PC-3 (cell line): ENCODE data around the gene HDAC8. TPM values are rescaled to one million over a fixed set of nuclear protein-coding genes. Genes with fewer than 3 reads are reported as not detected.

ENCODE experiments used
- ATAC-seq: fragments of 200-7000 bp; cut with Tn5 transposase; 2 replicates; pipeline ENCODE4 v1.9.1; 2020; ENCODE audit warnings: mild to moderate bottlenecking, moderate library complexity
- BruUV-seq: library from RNA; stranded (reverse); fragments of 400-500 nt; replicated peaks from 2 replicates; lab custom pipeline; 2021; lab: Mats Ljungman, UMichigan
- CTCF ChIA-PET: fragments of 300-600 bp; sonication (Branson Sonifier 250); formaldehyde crosslinking; loops from one replicate; lab custom pipeline; 2022; ENCODE audit warnings: antibody characterized with exemption; lab: Charles Lee
- POLR2A ChIA-PET: fragments of 300-600 bp; sonication (Branson Sonifier 250); formaldehyde crosslinking; loops from one replicate; lab custom pipeline; 2022; ENCODE audit warnings: antibody characterized with exemption; ENCODE audit not compliant: unreplicated experiment; lab: Charles Lee
- DNase-seq: peaks from one replicate; pipeline ENCODE4 v3.0.0-alpha.2; 2015
- H2AFZ ChIP-seq: fragments of 300-600 bp; sonication (generic); 2 replicates; pipeline ENCODE4 v1.6.0; 2016; ENCODE audit warnings: antibody characterized with exemption, low read length
- H3F3A ChIP-seq: fragments of 300-600 bp; sonication (generic); one replicate; pipeline ENCODE4 v1.6.0; 2017; ENCODE audit warnings: antibody characterized with exemption, low read length, control low read depth, mild to moderate bottlenecking; ENCODE audit not compliant: unreplicated experiment
- H3K27ac ChIP-seq: fragments of 300-600 bp; sonication (generic); 2 replicates; pipeline ENCODE4 v1.5.1; 2016; ENCODE audit warnings: mild to moderate bottlenecking, low read length
- H3K27me3 ChIP-seq: fragments of 300-600 bp; sonication (generic); 2 replicates; pipeline ENCODE4 v1.6.1; 2016; ENCODE audit warnings: low read length, mixed read lengths
- H3K36me3 ChIP-seq: fragments of 300-600 bp; sonication (generic); 2 replicates; pipeline ENCODE4 v1.6.1; 2016; ENCODE audit warnings: low read depth, mixed run types, low read length, mixed read lengths
- H3K4me1 ChIP-seq: fragments of 300-600 bp; sonication (generic); 2 replicates; pipeline ENCODE4 v1.5.1; 2016; ENCODE audit warnings: low read length; ENCODE audit not compliant: insufficient read depth
- H3K4me2 ChIP-seq: fragments of 300-600 bp; sonication (generic); 2 replicates; pipeline ENCODE4 v1.6.0; 2016; ENCODE audit warnings: low read length
- H3K4me3 ChIP-seq: fragments of 300-600 bp; sonication (generic); 2 replicates; pipeline ENCODE4 v1.5.1; 2016; ENCODE audit warnings: mild to moderate bottlenecking, low read length, mixed read lengths
- H3K79me2 ChIP-seq: fragments of 300-600 bp; sonication (generic); 2 replicates; pipeline ENCODE4 v1.6.1; 2017; ENCODE audit warnings: low read length, mixed read lengths
- H3K9ac ChIP-seq: fragments of 300-600 bp; sonication (generic); 2 replicates; pipeline ENCODE4 v1.6.0; 2016; ENCODE audit warnings: mild to moderate bottlenecking, low read length
- H3K9me2 ChIP-seq: fragments of 300-600 bp; sonication (generic); replicated peaks from 2 replicates; pipeline ENCODE4 v1.6.1; 2016; ENCODE audit warnings: mixed run types, low read length, mixed read lengths
- H3K9me3 ChIP-seq: fragments of 300-600 bp; sonication (generic); 2 replicates; pipeline ENCODE4 v1.6.1; 2016; ENCODE audit warnings: low read length, mixed read lengths
- H4K20me1 ChIP-seq: fragments of 300-600 bp; sonication (generic); 2 replicates; pipeline ENCODE4 v1.6.1; 2016; ENCODE audit warnings: low read length, mixed read lengths
- EZH2 ChIP-seq: fragments of 300-600 bp; sonication (generic); IDR thresholded peaks from one replicate; pipeline ENCODE4 v1.6.1; 2017; ENCODE audit warnings: antibody characterized with exemption, mild to moderate bottlenecking, low read length; ENCODE audit not compliant: unreplicated experiment
- EZH2phosphoT487 ChIP-seq: fragments of 300-600 bp; sonication (generic); IDR thresholded peaks from 2 replicates; pipeline ENCODE4 v1.6.1; 2018; ENCODE audit warnings: mild to moderate bottlenecking, antibody characterized with exemption, low read length, borderline replicate concordance
- intact Hi-C: fragments of 100-400 bp; cut with micrococcal nuclease; formaldehyde crosslinking; loops from 2 replicates; pipeline ENCODE4 v1.9.0; 2023
- total RNA-seq: library from RNA; depleted of rRNA; stranded (reverse); fragments of >200 nt; gene quantifications from 2 replicates; pipeline ENCODE4 v1.2.3, GENCODE V29; 2014
- TF ChIP-seq, protein P1 (sequence below): fragments of 300-600 bp; sonication (generic); conservative IDR thresholded peaks from 2 replicates; pipeline ENCODE4 v1.5.1; 2017; ENCODE audit warnings: antibody characterized with exemption, low read depth, mild to moderate bottlenecking, low read length

HDAC8 gene
- total RNA-seq, 1 experiment from 2014 or later, result 40.5 TPM

DNA sequence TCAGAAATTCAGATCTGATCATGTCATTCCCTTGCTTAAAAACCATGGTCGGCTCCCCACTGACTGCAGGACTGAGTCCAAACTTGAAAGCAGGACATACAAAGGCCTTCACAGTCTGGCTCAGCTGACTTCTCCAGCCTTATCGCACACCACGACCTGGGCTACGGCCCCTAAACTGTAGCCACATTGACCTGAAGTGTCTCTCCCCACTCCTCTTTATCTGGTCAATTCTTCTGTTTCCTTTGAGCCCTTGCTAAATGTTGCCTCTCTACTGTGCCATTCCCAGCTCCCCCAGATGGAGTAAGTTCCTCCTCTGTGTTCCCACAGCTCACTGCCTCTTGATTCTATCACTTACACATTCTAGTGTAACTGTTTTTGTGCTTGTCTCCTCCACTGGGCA lies 206.5 kb downstream of the HDAC8 start:
- ATAC-seq (no peak), DNase-seq (no peak)
- no peak overlapping the region for H3K9ac ChIP-seq
- H3K4me2 ChIP-seq, result no peak overlapping the region
- POLR2A ChIA-PET, result no interaction called here
- no peaks in the 10 kb centered on the region for H3K36me3 ChIP-seq
- no peak overlapping the region for H2AFZ ChIP-seq
- H3K9me3 ChIP-seq, result no peaks in the 10 kb centered on the region
- BruUV-seq, result no TSS peak
- no peaks in the 10 kb centered on the region for H3K79me2 ChIP-seq
- no peak overlapping the region for H3K27ac ChIP-seq
- H3K4me1 ChIP-seq, result no peaks in the 10 kb centered on the region
- TF ChIP-seq, protein P1, sequence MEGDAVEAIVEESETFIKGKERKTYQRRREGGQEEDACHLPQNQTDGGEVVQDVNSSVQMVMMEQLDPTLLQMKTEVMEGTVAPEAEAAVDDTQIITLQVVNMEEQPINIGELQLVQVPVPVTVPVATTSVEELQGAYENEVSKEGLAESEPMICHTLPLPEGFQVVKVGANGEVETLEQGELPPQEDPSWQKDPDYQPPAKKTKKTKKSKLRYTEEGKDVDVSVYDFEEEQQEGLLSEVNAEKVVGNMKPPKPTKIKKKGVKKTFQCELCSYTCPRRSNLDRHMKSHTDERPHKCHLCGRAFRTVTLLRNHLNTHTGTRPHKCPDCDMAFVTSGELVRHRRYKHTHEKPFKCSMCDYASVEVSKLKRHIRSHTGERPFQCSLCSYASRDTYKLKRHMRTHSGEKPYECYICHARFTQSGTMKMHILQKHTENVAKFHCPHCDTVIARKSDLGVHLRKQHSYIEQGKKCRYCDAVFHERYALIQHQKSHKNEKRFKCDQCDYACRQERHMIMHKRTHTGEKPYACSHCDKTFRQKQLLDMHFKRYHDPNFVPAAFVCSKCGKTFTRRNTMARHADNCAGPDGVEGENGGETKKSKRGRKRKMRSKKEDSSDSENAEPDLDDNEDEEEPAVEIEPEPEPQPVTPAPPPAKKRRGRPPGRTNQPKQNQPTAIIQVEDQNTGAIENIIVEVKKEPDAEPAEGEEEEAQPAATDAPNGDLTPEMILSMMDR, result no peak
- TF ChIP-seq EZH2 (no peak), EZH2phosphoT487 (no peak)
- CTCF ChIA-PET, result no interaction called here
- intact Hi-C loops, result no loop called here
- H3F3A ChIP-seq, result no peaks in the 10 kb centered on the region
- H3K27me3 ChIP-seq, result no peaks in the 10 kb centered on the region
- H4K20me1 ChIP-seq, result no peaks in the 10 kb centered on the region
- H3K9me2 ChIP-seq, result no peaks in the 10 kb centered on the region
- no peak overlapping the region for H3K4me3 ChIP-seq

- ATAC-seq, result no peak
- CTCF ChIA-PET, result no interaction called here
- H3K4me2 ChIP-seq, result no peak overlapping the region
Observed at GRCh38 chrX:72365126-72365525, 207.5 kb downstream of the HDAC8 start.

DNA sequence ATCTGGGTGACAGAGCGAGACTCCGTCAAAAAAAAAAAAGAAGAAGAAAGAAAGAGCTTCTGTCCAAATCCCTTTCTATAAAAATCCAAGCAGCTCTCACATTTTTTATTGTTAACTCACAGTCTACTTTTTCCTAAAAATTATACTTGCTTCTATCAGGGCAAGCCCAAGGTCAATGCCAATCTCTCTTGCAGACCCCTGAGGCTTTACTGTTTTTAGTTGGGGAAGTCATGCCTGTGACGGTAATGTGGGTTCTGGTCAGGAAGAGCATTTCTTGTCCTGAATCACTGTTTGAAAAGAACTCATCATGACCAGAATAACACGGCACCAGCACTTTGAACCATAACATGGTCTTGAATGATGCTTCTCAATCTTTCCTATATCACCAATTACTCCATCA lies 212.3 kb downstream of the HDAC8 start:
- Histone ChIP-seq H3K27ac (no peak overlapping the region), H3K36me3 (no peaks in the 10 kb centered on the region), H3K27me3 (no peaks in the 10 kb centered on the region), H3K4me3 (no peak overlapping the region), H4K20me1 (no peaks in the 10 kb centered on the region), H3F3A (no peaks in the 10 kb centered on the region), H3K4me2 (no peak overlapping the region), H3K79me2 (no peaks in the 10 kb centered on the region), H3K9me2 (no peaks in the 10 kb centered on the region), H3K9ac (no peak overlapping the region), H3K4me1 (peaks cover 13% of the 10 kb centered on the region), H2AFZ (no peak overlapping the region), H3K9me3 (no peaks in the 10 kb centered on the region)
- ChIA-PET CTCF (no interaction called here), POLR2A (no interaction called here)
- no TSS peak for BruUV-seq
- DNase-seq (no peak), ATAC-seq (no peak)
- TF ChIP-seq EZH2phosphoT487 (no peak), EZH2 (no peak)
- TF ChIP-seq, protein P1, result no peak
- intact Hi-C loops, result no loop called here

More at GRCh38 chrX:72365126-72365525, 207.5 kb downstream of the HDAC8 start:
- Histone ChIP-seq H2AFZ (no peak overlapping the region), H4K20me1 (no peaks in the 10 kb centered on the region), H3K27ac (no peak overlapping the region), H3K9me2 (no peaks in the 10 kb centered on the region), H3K36me3 (no peaks in the 10 kb centered on the region), H3K4me3 (no peak overlapping the region), H3F3A (no peaks in the 10 kb centered on the region), H3K79me2 (no peaks in the 10 kb centered on the region), H3K9me3 (no peaks in the 10 kb centered on the region), H3K4me1 (no peaks in the 10 kb centered on the region), H3K9ac (no peak overlapping the region), H3K27me3 (no peaks in the 10 kb centered on the region)
- BruUV-seq, result no TSS peak
- intact Hi-C loops, result no loop called here
- DNase-seq, result no peak
- TF ChIP-seq EZH2 (no peak), EZH2phosphoT487 (no peak)
- TF ChIP-seq, protein P1, result no peak
- POLR2A ChIA-PET, result no interaction called here
